Measurements from ENCODE around the gene HABP2.

DNA sequence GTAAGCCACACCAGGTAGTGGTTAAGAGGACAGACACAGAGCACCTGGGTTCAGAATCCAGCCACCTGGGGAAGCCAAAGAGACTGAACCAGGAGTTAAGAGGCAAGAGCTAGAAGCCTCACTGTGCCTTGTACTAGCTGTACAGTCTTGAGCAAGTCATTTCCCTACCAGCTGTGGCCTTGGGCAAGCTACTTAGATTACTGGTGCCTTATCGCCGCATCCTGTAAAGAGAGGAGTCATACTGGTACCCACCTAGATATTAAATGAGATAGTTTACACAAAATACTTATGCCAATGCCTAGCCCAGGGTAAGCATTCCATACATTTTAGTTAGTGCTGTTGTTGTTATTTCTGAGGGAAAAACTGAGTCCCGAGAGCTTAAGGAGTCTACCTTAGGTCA lies 47.7 kb downstream of the HABP2 start:
- TF ChIP-seq, protein P1, sequence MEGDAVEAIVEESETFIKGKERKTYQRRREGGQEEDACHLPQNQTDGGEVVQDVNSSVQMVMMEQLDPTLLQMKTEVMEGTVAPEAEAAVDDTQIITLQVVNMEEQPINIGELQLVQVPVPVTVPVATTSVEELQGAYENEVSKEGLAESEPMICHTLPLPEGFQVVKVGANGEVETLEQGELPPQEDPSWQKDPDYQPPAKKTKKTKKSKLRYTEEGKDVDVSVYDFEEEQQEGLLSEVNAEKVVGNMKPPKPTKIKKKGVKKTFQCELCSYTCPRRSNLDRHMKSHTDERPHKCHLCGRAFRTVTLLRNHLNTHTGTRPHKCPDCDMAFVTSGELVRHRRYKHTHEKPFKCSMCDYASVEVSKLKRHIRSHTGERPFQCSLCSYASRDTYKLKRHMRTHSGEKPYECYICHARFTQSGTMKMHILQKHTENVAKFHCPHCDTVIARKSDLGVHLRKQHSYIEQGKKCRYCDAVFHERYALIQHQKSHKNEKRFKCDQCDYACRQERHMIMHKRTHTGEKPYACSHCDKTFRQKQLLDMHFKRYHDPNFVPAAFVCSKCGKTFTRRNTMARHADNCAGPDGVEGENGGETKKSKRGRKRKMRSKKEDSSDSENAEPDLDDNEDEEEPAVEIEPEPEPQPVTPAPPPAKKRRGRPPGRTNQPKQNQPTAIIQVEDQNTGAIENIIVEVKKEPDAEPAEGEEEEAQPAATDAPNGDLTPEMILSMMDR (conservative IDR thresholded peaks at IDR 0.05): no peak
- TF ChIP-seq ZFX (IDR thresholded peaks at IDR 0.05): no peak
